Astrocyte (in vitro differentiated cells and primary cell): ENCODE data around the gene CASK. TPM values are rescaled to one million over a fixed set of nuclear protein-coding genes. Genes with fewer than 3 reads are reported as not detected.

ENCODE experiments used
- DNase-seq: peaks from one replicate; pipeline ENCODE4 v3.0.0-alpha.2; 2010; ENCODE audit warnings: low read depth
- FAIRE-seq: peaks from 2 replicates; lab custom pipeline; 2011; peaks lifted over from hg19 to GRCh38; lab: Jason Lieb, UNC
- H2AFZ ChIP-seq: 2 replicates; pipeline ENCODE4 v1.6.0; 2012; ENCODE audit warnings: low read depth, low read length, inconsistent platforms
- H3K27ac ChIP-seq: 2 replicates; pipeline ENCODE4 v1.5.1; 2011; ENCODE audit warnings: low read depth, low read length, inconsistent platforms
- H3K27me3 ChIP-seq: 2 replicates; pipeline ENCODE4 v1.6.0; 2011; ENCODE audit warnings: low read length, inconsistent platforms; ENCODE audit not compliant: insufficient read depth
- H3K36me3 ChIP-seq: 2 replicates; pipeline ENCODE4 v1.5.1; 2011; ENCODE audit warnings: low read length, inconsistent platforms; ENCODE audit not compliant: insufficient read depth
- H3K4me1 ChIP-seq: 2 replicates; pipeline ENCODE4 v1.5.1; 2011; ENCODE audit warnings: low read length, inconsistent platforms; ENCODE audit not compliant: insufficient read depth
- H3K4me2 ChIP-seq: 2 replicates; pipeline ENCODE4 v1.6.0; 2012; ENCODE audit warnings: low read length, inconsistent platforms
- H3K4me3 ChIP-seq: 2 replicates; pipeline ENCODE4 v1.5.1; 2011; ENCODE audit warnings: low read depth, mild to moderate bottlenecking, low read length, inconsistent platforms; ENCODE audit not compliant: insufficient read depth
- H3K79me2 ChIP-seq: 2 replicates; pipeline ENCODE4 v1.6.0; 2012; ENCODE audit warnings: mild to moderate bottlenecking, low read length, inconsistent platforms; ENCODE audit not compliant: insufficient read depth
- H3K9ac ChIP-seq: 2 replicates; pipeline ENCODE4 v1.6.0; 2012; ENCODE audit warnings: mild to moderate bottlenecking, low read length, inconsistent platforms
- H3K9me3 ChIP-seq: 2 replicates; pipeline ENCODE4 v1.5.1; 2012; ENCODE audit warnings: low read depth, mild to moderate bottlenecking, low read length, inconsistent platforms; ENCODE audit not compliant: insufficient read depth
- H4K20me1 ChIP-seq: 2 replicates; pipeline ENCODE4 v1.6.0; 2012; ENCODE audit warnings: low read length, inconsistent platforms; ENCODE audit not compliant: insufficient read depth
- H3K27ac Mint-ChIP-seq: one replicate; pipeline ENCODE4 v1.8.0; 2021; ENCODE audit warnings: mild to moderate bottlenecking, mixed read lengths; ENCODE audit not compliant: unreplicated experiment
- H3K27me3 Mint-ChIP-seq: one replicate; pipeline ENCODE4 v1.8.0; 2021; ENCODE audit warnings: low read depth, mixed read lengths; ENCODE audit not compliant: unreplicated experiment
- H3K36me3 Mint-ChIP-seq: one replicate; pipeline ENCODE4 v1.8.0; 2021; ENCODE audit warnings: low read depth, mixed read lengths; ENCODE audit not compliant: unreplicated experiment
- H3K4me1 Mint-ChIP-seq: one replicate; pipeline ENCODE4 v1.8.0; 2021; ENCODE audit warnings: low read depth, mixed read lengths; ENCODE audit not compliant: unreplicated experiment
- H3K4me3 Mint-ChIP-seq: one replicate; pipeline ENCODE4 v1.8.0; 2021; ENCODE audit warnings: mild to moderate bottlenecking, moderate library complexity, mixed read lengths; ENCODE audit not compliant: unreplicated experiment
- H3K9me3 Mint-ChIP-seq: one replicate; pipeline ENCODE4 v1.8.0; 2021; ENCODE audit warnings: mild to moderate bottlenecking, mixed read lengths; ENCODE audit not compliant: unreplicated experiment
- EZH2 ChIP-seq: IDR thresholded peaks from 2 replicates; pipeline ENCODE4 v1.6.1; 2012; ENCODE audit warnings: mild to moderate bottlenecking, low read length, inconsistent platforms; ENCODE audit not compliant: insufficient read depth
- total RNA-seq: library from RNA; stranded (reverse); gene quantifications from 2 replicates; pipeline ENCODE4 v1.2.1, GENCODE V29; 2021
- TF ChIP-seq, protein P1 (sequence below): IDR thresholded peaks from 2 replicates; pipeline ENCODE4 v1.5.1; 2011; ENCODE audit warnings: low read depth, mild to moderate bottlenecking, inconsistent platforms, low read length, moderate library complexity; ENCODE audit not compliant: insufficient read depth

The CASK gene
- total RNA-seq, 1 donor from 2014 or later = 99.3 TPM

DNA sequence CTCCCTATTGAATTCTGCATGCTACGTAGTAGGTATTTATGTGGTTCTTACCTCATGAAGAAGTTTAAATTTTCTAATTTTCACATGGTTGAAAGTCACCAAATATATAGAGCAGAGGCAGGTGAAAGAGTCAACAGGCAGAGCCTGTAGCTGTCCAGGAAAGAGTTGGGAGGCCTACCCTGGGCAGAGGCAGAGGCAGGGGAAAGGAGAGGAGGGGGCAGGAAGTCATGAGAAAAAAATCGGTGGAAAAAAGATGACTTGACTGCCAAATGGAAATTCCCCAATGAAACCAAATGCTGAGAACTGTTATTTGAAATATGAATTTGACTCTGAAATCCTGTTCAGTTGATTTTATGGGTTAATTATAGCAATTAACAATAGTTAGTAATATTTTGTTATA lies 257.7 kb downstream of the CASK start:
- FAIRE-seq (no peak), DNase-seq (no peak)
- Mint-ChIP-seq H3K27me3 (no peaks in the 10 kb centered on the region), H3K36me3 (peaks cover 1% of the 10 kb centered on the region), H3K27ac (peak overlapping the region; percentile 34), H3K9me3 (no peaks in the 10 kb centered on the region), H3K4me3 (no peak overlapping the region), H3K4me1 (peaks cover 17% of the 10 kb centered on the region)
- Histone ChIP-seq H3K27me3 (no peaks in the 10 kb centered on the region), H3K9me3 (no peaks in the 10 kb centered on the region), H3K4me1 (no peaks in the 10 kb centered on the region), H3K9ac (no peak overlapping the region), H3K4me3 (no peak overlapping the region), H3K27ac (no peak overlapping the region), H3K79me2 (no peaks in the 10 kb centered on the region), H2AFZ (no peak overlapping the region), H3K36me3 (no peaks in the 10 kb centered on the region), H3K4me2 (no peak overlapping the region), H4K20me1 (no peaks in the 10 kb centered on the region)
- TF ChIP-seq, protein P1, sequence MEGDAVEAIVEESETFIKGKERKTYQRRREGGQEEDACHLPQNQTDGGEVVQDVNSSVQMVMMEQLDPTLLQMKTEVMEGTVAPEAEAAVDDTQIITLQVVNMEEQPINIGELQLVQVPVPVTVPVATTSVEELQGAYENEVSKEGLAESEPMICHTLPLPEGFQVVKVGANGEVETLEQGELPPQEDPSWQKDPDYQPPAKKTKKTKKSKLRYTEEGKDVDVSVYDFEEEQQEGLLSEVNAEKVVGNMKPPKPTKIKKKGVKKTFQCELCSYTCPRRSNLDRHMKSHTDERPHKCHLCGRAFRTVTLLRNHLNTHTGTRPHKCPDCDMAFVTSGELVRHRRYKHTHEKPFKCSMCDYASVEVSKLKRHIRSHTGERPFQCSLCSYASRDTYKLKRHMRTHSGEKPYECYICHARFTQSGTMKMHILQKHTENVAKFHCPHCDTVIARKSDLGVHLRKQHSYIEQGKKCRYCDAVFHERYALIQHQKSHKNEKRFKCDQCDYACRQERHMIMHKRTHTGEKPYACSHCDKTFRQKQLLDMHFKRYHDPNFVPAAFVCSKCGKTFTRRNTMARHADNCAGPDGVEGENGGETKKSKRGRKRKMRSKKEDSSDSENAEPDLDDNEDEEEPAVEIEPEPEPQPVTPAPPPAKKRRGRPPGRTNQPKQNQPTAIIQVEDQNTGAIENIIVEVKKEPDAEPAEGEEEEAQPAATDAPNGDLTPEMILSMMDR = no peak
- TF ChIP-seq EZH2 = no peak

DNA sequence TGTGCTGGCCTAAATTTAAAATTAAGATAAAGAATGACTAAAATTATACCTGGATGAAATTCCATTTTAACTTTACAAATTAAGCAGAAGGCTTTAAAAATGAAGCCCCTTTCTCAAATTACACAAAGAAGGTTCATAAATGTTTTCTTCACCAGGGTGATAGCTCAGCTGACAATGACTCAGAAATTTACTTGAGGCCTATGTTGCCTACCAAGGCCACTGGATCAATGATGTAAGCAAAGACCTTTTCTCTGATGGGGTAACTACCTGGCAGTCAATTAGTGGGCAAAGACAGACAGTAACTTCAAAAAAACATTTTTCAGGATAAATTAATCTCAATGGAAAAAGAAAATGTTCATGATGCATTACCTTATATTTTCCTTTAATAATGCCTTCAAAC lies 258.4 kb downstream of the CASK start:
- peak; percentile 37 for FAIRE-seq
- TF ChIP-seq EZH2 = no peak
- TF ChIP-seq, protein P1 = no peak
- Histone ChIP-seq H3K4me2 (no peak overlapping the region), H3K9ac (no peak overlapping the region), H3K4me1 (no peaks in the 10 kb centered on the region), H2AFZ (no peak overlapping the region), H3K27me3 (no peaks in the 10 kb centered on the region), H3K27ac (no peak overlapping the region), H4K20me1 (no peaks in the 10 kb centered on the region), H3K4me3 (no peak overlapping the region), H3K9me3 (no peaks in the 10 kb centered on the region), H3K79me2 (no peaks in the 10 kb centered on the region), H3K36me3 (no peaks in the 10 kb centered on the region)
- Mint-ChIP-seq H3K27ac (no peak overlapping the region), H3K27me3 (no peaks in the 10 kb centered on the region), H3K4me1 (peaks cover 17% of the 10 kb centered on the region), H3K9me3 (no peaks in the 10 kb centered on the region), H3K36me3 (peaks cover 3% of the 10 kb centered on the region), H3K4me3 (no peak overlapping the region)
- DNase-seq = no peak

DNA sequence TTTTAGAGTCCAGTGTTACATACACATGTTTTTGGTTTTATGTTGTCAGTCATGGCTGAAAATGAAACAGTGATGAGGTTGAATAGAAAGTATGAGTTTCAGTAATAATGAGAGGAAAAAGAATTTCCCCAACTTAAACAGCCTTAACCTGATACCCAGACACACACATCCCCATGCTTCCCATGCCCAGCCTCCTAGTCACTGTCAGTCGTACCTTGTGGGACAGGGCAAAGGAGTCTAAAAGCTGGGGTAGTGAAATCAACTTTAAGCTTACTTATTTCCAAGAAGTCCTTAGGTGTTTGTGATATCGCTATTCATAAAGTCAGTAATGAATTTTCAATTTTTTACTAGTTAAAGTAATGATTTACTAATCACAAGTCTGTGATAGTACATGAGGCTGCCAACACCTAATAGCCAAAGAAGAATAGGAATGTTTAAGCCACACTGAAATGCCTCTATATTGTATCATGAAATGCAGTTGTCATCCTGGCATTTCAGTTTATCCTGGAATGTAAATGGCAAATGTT lies 258.9 kb downstream of the CASK start:
- Histone ChIP-seq H3K36me3 (no peaks in the 10 kb centered on the region), H3K9me3 (no peaks in the 10 kb centered on the region), H3K27me3 (no peaks in the 10 kb centered on the region), H3K27ac (no peak overlapping the region), H3K4me3 (no peak overlapping the region), H3K4me2 (no peak overlapping the region), H4K20me1 (no peaks in the 10 kb centered on the region), H3K9ac (no peak overlapping the region), H2AFZ (no peak overlapping the region), H3K4me1 (no peaks in the 10 kb centered on the region), H3K79me2 (no peaks in the 10 kb centered on the region)
- Mint-ChIP-seq H3K4me1 (peaks cover 17% of the 10 kb centered on the region), H3K4me3 (no peak overlapping the region), H3K36me3 (peaks cover 3% of the 10 kb centered on the region), H3K9me3 (no peaks in the 10 kb centered on the region), H3K27me3 (no peaks in the 10 kb centered on the region), H3K27ac (no peak overlapping the region)
- DNase-seq (no peak), FAIRE-seq (peak; percentile 78)
- TF ChIP-seq, protein P1 = no peak
- TF ChIP-seq EZH2 = no peak
